GM19468 (cell line): Measurements from ENCODE around the gene DHDH.

Source experiments
- ATAC-seq: cut with Tn5 transposase; IDR thresholded peaks from one replicate; pipeline ENCODE4 v1.9.1; 2021; ENCODE audit warnings: mild to moderate bottlenecking, moderate library complexity, moderate number of reproducible peaks; ENCODE audit not compliant: unreplicated experiment; ENCODE audit errors: extremely low read depth

The DHDH gene

GRCh38 chr19:48989701-48990291 lies 56.3 kb downstream of the DHDH start:
- no peak for ATAC-seq

DNA sequence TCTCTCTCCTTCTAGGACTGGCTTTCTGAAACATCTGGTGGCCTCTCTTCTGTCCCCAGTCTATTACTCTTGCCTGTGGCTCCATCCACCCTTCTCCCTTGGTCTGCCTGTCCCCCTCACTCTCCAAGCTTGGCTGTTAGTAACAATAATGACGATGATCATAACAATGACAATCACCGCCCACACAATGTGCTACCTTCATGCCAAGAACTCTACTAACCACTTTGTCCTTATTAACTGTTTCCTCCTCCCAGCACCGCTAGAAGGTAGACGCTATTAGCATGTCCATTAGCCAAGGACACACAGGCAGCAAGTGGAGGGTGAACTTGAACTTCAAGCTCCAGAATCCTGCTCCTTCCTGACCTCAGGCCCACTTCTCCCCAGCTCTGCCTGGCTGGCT lies 56.9 kb downstream of the DHDH start:
- ATAC-seq, result no peak

DNA sequence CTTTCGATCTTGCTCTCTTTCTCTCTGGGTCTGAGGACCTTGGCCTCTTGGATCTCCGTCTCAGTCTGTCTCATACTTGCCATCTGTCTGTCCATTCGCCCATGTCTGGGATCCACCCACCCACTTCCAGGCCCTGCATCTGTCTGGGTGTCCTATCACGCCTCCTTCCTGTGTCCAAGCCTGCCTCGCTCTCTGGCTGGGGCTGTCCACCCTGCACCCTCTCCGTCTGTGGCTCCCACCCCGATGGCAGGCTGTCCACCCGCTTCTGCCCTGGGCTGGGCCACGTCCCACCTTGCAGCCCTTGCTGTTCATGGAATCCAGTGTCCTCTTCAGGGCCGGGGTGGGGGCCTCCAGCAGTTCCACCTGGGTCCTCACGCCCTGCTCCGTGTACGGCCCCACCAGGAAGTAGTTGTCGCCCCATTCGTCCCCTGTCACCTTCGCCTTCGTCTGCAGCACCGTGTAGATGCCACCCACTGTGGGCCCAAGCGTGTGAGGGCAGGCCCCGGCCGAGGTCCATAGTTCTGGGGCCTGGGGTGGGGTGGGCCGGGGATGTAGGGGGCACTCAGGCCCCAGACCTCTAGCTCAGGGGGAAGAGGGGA lies 57.6 kb downstream of the DHDH start:
- no peak for ATAC-seq

DNA sequence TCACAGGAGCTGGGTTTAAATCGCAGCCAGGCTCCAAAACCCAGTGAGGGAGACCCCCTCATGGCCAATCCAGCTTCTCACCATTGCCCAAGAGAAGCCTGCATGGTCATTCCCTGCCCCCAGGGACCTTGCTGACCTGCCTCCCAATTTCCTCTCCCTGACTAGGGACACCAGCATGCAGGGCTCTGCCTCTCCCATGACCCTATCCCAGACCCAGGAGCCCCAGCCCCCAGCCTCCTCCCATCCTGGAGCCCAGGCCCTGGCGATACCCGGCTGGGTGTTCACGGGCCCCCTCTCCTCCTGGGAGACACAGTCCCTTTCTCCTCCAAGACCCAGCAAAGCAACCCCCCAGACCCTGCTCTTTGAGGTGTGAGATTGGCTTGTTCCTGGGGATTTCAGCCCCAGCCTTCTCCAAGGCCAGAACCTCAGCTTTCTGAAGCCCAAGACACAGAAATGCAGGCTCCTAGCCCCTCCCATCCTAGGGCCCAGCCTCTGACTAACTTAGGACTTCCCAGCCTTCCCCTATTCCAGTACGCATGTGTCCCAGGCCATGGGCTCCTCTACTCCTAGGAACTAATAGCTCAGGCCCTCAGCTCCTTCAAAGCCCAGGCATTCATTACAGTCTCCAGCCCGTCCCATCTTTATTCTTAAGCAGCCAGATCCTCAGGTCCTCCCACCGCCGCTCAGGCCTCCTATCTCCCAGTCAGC lies 58.5 kb downstream of the DHDH start:
- ATAC-seq, result no peak

GRCh38 chr19:48992581-48993174 lies 59.2 kb downstream of the DHDH start:
- no peak for ATAC-seq

GRCh38 chr19:48993175-48994034 lies 59.9 kb downstream of the DHDH start, which contains the start of the genes GYS1 and RUVBL2:
Gene GYS1 (minus strand): TSS chr19:48993309. CDS start chr19:48993112, 197 bp downstream.
Gene RUVBL2 (plus strand): TSS chr19:48993887. CDS start chr19:48993912, 25 bp downstream.
- peak; percentile 67 for ATAC-seq

- no peak for ATAC-seq
Measured at GRCh38 chr19:48994035-48994386, 60.5 kb downstream of the DHDH start.
